ENCODE data around the gene IPO11.

DNA sequence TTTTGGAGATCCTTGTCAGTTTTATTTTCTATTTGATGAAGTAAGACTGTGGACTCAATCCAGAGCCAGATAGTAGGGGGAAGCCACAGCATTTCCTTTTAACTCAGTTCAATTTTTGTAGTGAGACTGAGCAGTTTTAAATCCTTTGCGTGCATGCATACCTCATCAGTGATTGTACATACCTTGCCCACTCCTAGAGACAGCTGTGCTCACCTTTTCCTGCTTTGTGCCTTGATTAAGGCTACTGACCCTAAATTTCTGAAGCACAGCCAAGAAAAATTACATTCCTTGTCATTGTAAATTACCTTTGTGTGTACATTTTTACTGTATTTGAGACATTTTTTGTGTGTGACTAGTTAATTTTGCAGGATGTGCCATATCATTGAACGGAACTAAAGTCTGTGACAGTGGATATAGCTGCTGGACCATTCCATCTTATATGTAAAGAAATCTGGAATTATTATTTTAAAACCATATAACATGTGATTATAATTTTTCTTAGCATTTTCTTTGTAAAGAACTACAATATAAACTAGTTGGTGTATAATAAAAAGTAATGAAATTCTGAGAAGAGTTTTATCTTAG, 26.7 kb upstream of the IPO11 start:
- TF ChIP-seq, protein P1, sequence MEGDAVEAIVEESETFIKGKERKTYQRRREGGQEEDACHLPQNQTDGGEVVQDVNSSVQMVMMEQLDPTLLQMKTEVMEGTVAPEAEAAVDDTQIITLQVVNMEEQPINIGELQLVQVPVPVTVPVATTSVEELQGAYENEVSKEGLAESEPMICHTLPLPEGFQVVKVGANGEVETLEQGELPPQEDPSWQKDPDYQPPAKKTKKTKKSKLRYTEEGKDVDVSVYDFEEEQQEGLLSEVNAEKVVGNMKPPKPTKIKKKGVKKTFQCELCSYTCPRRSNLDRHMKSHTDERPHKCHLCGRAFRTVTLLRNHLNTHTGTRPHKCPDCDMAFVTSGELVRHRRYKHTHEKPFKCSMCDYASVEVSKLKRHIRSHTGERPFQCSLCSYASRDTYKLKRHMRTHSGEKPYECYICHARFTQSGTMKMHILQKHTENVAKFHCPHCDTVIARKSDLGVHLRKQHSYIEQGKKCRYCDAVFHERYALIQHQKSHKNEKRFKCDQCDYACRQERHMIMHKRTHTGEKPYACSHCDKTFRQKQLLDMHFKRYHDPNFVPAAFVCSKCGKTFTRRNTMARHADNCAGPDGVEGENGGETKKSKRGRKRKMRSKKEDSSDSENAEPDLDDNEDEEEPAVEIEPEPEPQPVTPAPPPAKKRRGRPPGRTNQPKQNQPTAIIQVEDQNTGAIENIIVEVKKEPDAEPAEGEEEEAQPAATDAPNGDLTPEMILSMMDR (conservative IDR thresholded peaks at IDR 0.05): no peak
- TF ChIP-seq ZFX (IDR thresholded peaks at IDR 0.05): no peak
